Left lobe of liver (tissue), 2 donors: Measurements from ENCODE around the gene PXMP2. TPM values are rescaled to one million over a fixed set of nuclear protein-coding genes. Genes with fewer than 3 reads are reported as not detected.

ENCODE experiments used
- ATAC-seq: fragments of 200-7000 bp; cut with Tn5 transposase; one replicate; pipeline ENCODE4 v1.9.1; 2020; ENCODE audit warnings: mild to moderate bottlenecking, moderate library complexity
- DNase-seq: peaks from one replicate; pipeline ENCODE4 v3.0.0-alpha.2; 2020; ENCODE audit warnings: low spot score
- total RNA-seq: library from RNA; stranded (reverse); gene quantifications from one replicate; pipeline ENCODE4 v1.2.1, GENCODE V29; 2021
- donor health status: DM: no; HTN: no; CAD: no; lungs with moderate emphysema.
- donor health status: DM: no; HTN: yes; CAD: no.

The PXMP2 gene
- 225 TPM for total RNA-seq

DNA sequence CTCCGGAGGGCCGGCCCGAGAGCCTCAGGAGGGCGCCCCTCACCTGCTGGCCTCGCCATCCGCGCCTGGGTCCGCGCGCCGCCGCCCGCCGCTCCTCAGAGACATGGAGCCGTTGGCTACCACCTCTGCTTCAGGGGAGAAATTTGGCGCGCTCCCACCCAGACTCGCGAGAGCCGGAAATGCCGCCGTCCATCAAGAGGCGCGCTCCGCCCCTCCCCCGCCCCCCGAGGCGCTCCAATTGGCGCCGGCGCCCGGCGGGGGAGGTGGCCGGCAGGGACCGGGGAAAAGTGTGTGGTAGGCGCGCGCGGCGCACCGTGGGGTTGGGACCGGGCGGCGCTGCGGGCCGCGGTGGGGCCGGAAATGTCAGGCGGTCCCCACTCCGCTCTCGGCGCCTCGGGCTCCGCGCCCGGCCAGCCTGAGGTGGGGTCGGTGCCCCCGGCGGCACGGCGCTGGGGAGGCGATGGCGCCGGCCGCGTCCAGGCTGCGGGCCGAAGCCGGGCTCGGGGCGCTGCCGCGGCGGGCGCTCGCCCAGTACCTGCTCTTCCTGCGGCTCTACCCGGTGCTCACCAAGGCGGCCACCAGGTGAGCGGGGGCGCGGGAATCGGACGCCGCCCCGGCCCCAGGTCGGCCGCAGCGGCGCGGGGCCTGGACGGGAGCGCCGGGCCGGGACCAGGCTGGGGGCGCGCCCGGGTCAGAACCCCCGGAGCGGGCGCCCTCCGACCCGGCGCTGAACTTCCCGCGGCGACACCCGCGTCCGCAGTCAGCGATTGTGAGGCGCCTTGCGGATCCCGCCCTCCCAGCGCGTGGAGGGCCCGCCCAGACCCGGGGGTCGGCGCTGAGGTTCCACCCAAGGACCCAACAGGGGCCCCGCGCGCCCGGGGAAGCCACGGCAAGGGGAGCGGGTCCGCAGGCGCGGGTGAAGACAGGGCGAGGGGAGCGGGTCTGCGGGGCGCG is at the start of gene PXMP2, which contains the start of gene POLE:
Gene PXMP2, plus strand, starts transcription at position 377 of the 954 bp plus-strand sequence. Its CDS starts 84 bp downstream, at position 461.
Gene POLE, minus strand, starts transcription at position 132 of the 954 bp plus-strand sequence. Its CDS starts 27 bp downstream, at position 105.
- ATAC-seq (peak; percentile 92), DNase-seq (peak; percentile 97)

DNA sequence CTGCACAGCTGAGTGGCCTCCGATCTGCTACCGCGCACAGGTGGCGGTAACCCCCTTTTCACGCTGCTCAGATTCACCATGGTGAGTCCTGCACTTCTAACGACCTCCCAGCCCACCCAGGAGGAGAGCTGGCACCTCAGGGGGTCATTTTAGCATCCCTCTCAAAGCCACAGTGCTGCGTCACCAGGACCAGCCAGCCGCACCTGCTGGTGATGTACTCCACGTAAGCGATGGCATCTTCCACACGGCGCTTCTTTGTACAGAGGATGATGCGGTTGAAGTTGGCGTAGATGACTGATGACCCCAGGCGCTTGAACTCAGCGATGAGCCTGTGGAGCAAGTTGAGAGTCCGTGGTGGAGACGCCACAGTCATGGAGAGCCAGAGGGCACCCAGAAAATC is 49.6 kb upstream of the PXMP2 start:
- no peak for DNase-seq

DNA sequence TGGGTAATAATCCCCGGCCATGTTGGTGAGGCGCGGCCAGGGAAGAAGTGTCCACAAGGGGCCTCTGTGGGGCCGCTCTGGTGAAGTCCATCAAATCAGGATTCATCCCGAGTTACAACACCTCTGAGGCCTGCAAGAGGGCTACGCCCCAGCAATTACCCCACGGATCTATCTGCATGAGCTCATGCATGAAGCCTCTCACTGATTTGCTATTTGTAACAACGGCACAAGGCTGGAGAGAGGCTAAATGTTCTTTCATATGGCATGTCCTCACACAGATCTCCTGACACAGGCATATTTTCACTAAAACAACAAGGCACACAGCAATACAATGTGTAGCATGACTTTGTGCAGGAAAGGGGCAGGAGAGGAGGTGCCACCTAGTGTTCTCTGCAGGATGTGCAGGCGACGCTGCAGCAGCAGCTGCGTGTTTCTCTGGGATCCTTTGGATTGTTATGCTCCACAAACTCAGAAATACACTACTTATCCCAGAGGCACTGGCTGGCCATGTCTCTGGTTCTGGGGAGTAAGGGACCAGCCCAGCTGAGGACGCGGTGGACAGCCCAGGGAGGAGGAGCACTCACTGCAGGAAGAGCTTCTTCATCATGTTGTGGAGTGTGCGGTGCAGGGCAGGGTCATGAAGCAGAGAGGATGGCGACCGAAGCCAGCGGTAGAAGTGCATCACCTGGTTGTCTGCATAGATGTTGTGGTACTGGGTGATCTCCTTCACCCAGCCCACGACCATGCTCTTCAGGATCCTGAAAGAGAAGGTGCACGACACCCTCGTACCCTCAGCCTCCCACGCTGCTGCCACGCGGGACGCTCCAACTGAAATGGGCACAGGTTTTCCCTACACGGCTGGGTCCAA is 48.6 kb upstream of the PXMP2 start:
- ATAC-seq (peak; percentile 84), DNase-seq (no peak)

More for the DNA sequence above, 49.6 kb upstream of the PXMP2 start:
- no peak for ATAC-seq

DNA sequence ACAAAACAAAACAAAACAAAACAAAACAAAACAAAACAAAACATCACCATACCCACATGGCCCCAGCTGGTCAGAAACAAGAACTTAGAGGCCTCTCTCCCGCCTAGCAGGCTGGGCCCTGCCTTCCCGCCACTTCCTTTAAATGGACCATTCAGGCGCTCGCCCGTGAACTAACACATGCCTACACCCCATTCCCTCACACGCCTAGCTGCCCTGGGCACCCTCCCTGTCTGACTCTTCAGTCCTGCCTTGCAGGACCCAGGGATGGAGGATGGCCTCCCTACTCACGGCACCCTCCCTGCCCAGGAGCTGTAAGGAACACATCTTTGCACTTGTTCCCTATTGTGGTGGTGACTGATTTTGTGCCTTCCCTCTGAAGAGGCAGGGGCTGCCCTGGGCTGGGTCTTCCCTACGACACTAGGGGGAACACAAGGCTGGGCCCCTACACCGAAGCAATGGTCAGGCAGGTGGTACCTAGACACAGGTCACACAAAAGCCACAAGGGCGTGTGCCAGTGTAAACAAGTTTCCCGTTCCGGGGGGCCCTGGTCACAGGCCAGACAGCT is 47.3 kb upstream of the PXMP2 start:
- DNase-seq (no peak), ATAC-seq (no peak)

DNA sequence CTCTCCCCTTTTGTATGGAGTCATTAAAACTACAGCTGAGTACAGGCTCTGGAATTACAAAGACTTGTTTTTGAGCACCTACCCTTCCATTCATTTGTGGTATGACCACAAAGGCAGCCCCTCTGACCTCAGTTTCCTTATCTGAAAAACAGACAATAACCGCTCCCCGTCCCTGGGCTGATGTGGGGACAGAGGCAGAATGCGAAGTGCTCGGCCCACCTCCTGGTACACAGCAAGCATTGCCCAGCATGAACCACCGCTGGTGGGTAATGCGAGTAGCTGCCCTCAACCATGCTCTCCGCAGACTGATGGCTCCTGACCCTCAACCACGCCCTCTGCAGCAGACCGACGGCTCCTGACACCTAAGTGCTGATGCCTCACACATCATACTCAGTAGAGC is 46.5 kb upstream of the PXMP2 start:
- ATAC-seq (no peak), DNase-seq (no peak)

DNA sequence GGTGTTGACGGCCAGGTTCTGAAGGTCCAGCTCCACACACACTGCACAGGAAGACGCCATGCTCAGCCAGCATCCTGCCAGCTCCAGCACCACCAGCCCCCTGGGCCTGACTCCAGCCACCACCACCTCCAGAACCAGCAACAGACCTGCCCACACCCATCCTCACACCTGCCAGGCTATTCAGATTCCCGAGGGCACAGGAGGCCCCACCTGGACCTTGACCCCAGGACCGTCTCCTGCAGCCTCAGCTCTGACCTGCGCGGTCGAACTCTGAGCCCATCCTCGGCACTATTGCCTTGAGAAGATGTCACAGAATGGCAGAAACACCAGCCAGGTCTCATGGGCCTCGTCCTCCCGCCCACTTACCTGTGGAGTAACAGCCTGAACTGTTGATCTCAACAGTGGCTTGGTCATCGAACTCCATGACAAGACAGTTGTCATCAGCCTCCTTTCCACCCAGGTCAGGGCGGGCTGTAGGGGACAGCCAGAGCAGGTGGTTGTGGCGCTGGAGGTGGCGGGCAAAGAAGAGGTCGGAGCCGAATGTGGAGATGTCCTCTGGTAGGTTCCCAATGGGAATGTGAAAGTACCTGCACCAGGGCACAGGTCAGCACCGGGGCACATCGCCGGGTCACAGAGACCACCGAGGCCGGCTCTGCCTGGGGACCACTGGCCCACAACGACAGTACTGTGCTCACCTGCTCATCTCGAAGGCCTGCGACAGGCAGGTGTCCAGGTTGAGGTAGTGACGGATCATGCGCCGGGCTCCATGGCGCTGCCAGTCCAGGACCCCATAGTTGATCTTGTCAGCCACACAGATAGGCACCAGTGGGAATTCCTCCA is 45.4 kb upstream of the PXMP2 start:
- DNase-seq (no peak), ATAC-seq (no peak)

DNA sequence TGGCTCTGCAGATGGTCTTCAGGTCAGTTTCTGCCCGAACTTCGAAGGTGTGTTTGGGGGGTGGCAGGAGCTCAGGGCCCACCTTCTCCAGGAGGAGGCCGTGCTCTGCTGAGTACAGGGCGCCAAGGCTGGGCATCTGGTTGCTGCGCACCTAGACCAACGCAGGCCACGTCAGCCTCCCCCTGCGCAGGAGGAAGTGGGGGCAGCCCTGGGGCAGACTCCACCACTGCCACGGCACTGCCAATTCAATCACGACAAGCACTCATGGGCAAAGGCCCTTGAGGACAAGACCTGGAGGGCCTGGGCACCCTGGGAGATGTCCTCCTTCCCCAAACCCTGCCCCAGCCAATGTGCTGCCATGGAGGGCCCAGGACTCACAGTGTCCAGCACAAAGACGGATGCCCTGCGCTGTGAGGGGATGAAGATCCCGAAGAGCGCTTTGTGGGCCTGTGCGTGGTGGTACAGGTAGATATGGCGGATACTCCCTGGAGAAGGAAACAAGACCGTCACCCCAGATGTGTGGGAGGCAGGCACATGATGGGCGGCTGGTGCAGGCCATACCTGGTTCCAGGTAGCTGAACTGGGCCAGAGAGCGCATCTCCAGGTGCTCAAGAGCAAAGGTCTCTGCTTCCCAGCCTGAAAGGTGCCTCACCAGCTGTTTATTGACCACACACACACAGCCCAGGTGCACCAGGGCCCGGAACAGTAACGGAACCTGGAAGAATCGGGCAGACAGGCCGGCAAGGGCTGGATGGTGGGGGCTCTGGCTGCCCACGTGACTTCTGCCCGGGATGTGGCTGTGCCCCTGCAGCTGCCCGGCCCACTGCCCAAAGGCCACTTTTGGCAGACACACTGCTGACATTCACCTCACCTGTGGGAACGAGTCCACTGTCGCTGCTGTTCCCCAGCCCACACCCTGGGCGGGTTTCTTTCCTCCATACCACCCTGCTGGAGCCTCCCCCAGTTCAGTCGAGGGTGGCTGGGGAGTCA is 44.2 kb upstream of the PXMP2 start:
- ATAC-seq (no peak), DNase-seq (no peak)

DNA sequence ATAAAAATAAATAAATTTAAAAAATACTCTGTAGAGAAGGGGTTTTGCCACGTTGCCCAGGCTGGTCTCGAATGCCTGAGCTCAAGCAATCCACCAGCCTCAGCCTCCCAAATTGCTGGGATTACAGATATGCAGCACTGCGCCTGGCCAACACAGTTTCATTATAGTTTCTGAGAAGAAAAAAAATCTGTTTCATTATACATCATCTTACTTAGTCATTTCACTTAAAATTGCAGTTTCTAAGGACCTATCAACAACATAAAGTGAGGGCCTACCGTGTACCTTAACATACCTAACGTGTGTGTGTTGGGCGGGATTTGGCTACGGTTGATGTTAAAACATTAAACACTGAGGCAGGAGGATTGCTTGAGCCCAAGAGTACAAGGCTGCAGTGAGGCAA is 40.5 kb upstream of the PXMP2 start:
- DNase-seq, result no peak
- ATAC-seq, result no peak

DNA sequence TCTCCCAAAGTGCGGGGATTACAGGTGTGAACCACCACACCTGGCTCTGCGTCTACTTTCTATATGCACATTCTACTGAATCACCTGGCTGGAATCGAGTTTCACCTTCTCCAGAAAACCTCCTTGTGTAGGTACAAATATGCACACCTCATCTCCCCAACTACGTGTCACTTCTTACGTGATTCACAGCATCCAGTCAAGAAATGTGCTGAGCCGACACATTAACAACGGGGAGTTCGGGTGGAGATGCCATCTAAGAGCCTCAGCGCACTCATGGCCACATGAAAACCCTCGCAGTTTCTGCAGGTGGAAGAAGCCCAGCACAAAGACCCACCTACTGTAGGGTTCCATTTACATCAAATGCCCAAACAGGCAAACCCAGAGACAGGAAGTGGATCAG is 39.5 kb upstream of the PXMP2 start:
- no peak for DNase-seq
- ATAC-seq, result no peak

DNA sequence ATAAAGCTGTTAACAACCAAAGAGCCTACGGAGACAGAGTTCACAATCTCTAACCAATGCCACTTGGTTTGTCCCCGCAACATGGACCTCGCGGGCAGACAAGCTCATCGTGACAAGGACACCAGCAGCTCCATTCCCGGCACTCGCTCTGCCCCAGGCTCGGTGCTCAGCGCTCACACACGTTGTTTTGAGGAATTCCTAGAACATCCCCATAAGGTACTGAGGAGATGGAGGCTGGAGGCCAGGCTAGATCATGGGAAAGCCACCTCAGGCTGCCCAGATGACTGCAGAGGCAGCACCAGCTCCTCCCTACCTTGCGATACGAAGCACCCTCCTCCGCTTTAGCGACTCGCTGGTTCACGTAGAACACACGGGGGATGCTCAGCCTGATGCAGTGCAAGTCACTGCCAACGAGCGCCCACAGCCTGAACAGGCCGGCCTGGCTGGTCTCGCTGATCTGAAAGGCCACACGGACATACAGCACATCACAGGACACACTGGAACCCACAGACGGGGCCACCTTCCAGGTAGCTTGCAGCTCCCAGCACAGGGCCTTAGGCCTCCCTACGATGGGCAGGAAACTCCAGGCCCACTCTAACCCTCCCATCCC is 38.7 kb upstream of the PXMP2 start:
- ATAC-seq (no peak), DNase-seq (no peak)

DNA sequence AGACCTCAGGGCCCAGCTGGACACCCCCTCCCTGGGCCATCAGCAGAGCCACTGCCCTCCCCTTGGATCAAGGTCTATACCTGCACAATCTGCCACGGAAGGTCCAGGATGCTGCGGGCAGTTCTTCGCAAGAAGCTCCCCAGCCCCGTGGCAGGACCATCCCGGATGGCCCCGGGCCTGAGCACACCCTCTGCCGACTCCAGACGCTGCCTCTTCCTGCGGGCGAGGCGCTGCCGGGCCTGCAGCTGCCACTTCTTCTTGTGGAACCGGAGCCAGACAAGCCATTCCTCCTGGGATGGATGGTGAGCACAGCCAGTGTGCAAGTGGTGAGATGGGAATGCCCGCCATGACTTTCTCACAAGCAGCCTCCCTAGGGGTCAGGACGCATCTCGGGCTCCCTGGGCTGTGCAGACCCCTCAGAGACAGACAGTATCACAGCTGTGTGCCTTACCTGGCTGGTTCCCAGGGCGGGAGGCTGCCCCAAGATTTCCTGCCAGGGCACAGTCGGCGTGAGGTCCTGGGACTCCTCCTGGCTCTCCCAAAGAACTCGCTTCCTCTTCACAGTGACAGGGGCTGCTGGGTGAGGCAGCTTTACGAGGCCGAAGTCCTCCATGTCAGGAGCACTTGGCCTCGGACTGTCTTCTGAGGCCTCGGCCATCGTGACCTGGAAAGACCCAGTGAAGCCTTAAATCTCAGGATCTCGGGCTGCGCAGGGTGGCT is 38.0 kb upstream of the PXMP2 start:
- DNase-seq, result no peak
- ATAC-seq, result no peak

DNA sequence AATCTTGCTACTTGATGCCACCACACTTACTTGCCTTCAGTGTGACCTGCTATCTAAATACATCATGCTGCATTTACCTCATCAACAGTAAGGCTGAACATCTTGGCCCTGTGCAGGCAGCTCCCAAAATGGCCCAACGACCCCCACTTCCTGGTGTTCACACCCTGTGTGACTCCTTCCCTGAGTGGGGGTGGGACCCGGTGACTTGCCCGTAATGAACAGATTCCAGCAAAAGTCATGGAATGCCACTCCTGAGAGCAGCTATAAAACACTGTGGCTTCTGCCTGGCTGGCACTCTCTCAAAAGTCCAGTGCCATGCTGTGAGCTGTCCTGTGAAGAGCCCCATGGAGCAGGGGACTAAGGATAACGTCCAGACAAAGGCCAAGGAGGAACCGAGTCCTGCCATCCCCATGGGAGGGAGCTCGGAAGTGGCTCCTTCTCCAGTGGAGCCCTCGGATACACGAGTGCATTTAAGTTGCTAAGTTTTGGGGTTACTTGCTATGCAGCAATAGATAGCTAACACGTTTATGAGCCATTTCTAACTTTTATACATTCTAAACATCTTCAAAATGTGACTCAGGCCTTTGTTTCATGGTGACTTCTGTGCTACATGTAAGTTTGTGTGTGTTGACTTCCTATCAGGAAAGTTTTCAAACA is 35.8 kb upstream of the PXMP2 start:
- ATAC-seq (no peak), DNase-seq (no peak)

DNA sequence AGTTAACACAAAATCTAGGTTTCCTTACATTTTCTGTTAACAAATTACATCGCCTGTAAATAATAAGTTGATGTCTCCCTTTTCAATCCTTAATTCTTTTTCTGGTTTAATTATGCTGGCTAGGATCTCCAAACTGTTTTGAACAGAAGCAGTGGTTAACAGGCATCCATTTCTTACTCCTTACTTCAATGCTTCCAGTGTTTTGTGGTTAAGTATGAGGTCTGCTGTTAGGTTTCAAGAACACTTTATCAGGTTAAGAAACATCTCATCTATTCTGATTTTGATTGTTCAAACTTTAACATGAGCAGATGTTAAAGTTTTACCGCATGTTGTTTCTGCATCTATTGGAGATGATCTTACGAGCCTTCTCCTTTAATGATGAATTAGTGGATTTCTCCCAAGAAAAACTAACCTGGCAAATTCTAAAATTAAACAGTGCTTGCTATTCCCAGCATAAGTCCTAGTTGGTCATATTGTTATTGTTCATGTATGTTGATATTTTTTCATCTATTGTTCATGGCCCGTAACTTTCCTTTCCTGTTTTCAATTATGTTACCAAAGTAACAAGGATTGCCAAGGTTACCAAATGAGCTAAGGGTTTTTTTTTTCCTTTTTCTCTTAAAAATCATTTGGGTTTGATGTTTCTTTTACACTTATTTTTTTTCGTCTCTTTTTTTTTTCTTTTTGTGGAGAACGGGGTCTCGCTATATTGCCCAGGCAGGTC is 33.7 kb upstream of the PXMP2 start:
- ATAC-seq (no peak), DNase-seq (no peak)

DNA sequence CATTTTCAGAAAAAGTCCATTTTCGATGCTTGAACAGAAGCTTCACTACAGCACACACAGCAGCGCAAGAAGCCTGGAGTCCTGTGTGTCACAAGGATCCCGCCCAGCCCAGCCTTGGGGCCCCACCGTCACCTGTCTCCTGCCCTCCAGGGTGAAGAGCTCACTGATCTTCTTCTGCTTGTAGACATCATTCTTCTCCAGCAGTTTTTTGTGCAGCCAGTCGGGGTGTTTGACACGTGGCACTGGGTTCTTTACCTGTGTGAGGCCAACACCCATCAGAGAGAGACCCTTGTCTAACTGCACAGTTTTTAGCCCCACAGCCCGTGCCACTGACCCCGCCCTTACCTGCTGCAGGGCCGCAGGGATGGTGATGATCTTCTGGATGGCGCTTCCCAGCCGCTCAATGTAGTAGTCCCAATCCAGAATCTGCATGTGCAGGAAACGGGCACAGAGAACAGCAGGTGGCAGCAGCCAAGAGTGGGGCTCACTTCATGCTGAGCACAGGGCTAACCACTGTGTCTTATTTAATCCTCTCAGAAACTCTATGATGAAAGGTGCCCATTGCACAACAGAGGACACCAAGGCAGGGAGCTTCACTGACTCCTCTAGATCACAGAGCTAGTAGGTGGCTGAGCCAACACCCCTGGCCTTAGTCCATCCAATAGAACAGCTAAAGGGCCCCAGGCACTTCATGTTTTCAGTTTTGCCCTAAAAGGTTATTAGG is 30.2 kb upstream of the PXMP2 start:
- ATAC-seq, result peak; percentile 84
- DNase-seq, result no peak

DNA sequence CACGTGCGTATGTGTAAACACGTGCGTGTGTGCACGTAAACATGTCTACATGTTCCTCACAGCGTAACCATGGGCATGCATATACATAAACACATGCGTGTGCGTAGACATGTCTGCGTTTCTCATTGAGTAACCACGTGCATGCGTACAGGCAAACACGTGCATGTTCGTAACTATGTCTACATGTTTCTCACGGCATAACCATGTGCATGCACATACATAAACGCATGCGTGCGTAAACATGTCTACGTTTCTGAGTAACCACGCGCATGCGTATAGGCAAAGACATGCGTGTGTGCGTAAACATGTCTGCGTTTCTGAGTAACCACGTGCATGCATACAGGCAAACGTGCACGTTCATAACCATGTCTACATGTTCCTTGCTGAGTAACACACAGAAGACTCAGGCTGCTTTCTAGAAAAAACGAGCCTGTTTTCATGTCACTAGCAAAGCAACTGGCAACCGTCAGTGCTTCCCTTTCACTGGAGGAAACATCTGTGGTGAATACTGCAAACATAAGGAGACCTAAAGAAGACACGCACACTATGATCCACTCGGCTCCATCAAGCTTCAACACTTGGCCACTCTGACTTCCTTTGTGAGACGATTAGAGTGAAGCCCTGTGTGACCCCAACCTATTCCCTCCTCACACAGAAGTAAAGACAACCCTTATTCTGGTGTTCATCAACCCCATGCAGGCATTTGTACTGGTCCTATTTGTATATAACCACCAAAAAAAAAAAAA is 29.1 kb upstream of the PXMP2 start:
- no peak for DNase-seq
- ATAC-seq, result no peak
